Neural cell (in vitro differentiated cells): ENCODE results near the gene BCOR.

Source experiments
- EP300 ChIP-seq: fragments of 450-650 bp; conservative IDR thresholded peaks from 2 replicates; pipeline ENCODE4 v1.6.1; 2014; ENCODE audit warnings: antibody characterized with exemption, mild to moderate bottlenecking, moderate library complexity; ENCODE audit not compliant: poor library complexity, severe bottlenecking
- EZH2 ChIP-seq: fragments of 200-600, 300-800 bp; shearing (Covaris generic), sonication (generic); IDR thresholded peaks from 2 replicates; pipeline ENCODE4 v1.6.1; 2014; ENCODE audit warnings: antibody characterized with exemption, low read length, borderline replicate concordance, mild to moderate bottlenecking; ENCODE audit not compliant: insufficient read depth, poor library complexity, severe bottlenecking
- MXI1 ChIP-seq: fragments of 450-650 bp; conservative IDR thresholded peaks from 2 replicates; pipeline ENCODE4 v1.6.1; 2014; ENCODE audit warnings: antibody characterized with exemption, mild to moderate bottlenecking; ENCODE audit not compliant: poor library complexity, severe bottlenecking
- POLR2AphosphoS5 ChIP-seq: IDR thresholded peaks from 2 replicates; pipeline ENCODE4 v1.6.1; 2012
- RAD21 ChIP-seq: fragments of 450-650 bp; conservative IDR thresholded peaks from 2 replicates; pipeline ENCODE4 v1.6.1; 2014; ENCODE audit warnings: antibody characterized with exemption, mild to moderate bottlenecking, moderate library complexity
- SMC3 ChIP-seq: fragments of 450-650 bp; conservative IDR thresholded peaks from 2 replicates; pipeline ENCODE4 v1.6.1; 2014; ENCODE audit warnings: antibody characterized with exemption, mild to moderate bottlenecking, moderate library complexity; ENCODE audit not compliant: poor library complexity
- TAF1 ChIP-seq: IDR thresholded peaks from 2 replicates; pipeline ENCODE4 v1.6.1; 2012; ENCODE audit warnings: low read depth
- TF ChIP-seq, protein P1 (sequence below): fragments of 450-650 bp; IDR thresholded peaks from 2 replicates; pipeline ENCODE4 v1.5.1; 2014; ENCODE audit warnings: antibody characterized with exemption, mild to moderate bottlenecking, moderate library complexity; ENCODE audit not compliant: poor library complexity, severe bottlenecking
- TF ChIP-seq, protein P2 (sequence below): IDR thresholded peaks from 2 replicates; pipeline ENCODE4 v1.6.1; 2012; ENCODE audit warnings: borderline replicate concordance

DNA sequence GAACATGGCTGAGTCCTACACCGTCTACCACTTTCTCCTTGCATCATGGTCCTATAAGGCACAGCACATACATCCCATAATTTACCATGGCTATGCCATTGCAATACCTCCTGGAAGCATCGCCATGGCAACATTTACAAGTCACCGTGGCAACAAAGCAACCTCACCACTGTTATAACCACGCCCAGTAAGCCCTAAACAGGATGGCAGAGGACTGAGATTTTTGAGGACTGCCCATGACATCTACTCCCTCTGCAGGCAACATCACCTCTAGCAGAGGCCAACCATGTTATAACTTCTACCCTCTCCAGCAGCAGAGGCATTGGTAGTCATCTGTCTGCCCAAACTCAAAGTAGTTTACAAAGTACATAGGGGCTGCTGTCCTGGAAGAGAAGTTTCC lies 29.7 kb downstream of the BCOR start:
- TF ChIP-seq, protein P1, sequence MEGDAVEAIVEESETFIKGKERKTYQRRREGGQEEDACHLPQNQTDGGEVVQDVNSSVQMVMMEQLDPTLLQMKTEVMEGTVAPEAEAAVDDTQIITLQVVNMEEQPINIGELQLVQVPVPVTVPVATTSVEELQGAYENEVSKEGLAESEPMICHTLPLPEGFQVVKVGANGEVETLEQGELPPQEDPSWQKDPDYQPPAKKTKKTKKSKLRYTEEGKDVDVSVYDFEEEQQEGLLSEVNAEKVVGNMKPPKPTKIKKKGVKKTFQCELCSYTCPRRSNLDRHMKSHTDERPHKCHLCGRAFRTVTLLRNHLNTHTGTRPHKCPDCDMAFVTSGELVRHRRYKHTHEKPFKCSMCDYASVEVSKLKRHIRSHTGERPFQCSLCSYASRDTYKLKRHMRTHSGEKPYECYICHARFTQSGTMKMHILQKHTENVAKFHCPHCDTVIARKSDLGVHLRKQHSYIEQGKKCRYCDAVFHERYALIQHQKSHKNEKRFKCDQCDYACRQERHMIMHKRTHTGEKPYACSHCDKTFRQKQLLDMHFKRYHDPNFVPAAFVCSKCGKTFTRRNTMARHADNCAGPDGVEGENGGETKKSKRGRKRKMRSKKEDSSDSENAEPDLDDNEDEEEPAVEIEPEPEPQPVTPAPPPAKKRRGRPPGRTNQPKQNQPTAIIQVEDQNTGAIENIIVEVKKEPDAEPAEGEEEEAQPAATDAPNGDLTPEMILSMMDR, result no peak
- TF ChIP-seq, protein P2, sequence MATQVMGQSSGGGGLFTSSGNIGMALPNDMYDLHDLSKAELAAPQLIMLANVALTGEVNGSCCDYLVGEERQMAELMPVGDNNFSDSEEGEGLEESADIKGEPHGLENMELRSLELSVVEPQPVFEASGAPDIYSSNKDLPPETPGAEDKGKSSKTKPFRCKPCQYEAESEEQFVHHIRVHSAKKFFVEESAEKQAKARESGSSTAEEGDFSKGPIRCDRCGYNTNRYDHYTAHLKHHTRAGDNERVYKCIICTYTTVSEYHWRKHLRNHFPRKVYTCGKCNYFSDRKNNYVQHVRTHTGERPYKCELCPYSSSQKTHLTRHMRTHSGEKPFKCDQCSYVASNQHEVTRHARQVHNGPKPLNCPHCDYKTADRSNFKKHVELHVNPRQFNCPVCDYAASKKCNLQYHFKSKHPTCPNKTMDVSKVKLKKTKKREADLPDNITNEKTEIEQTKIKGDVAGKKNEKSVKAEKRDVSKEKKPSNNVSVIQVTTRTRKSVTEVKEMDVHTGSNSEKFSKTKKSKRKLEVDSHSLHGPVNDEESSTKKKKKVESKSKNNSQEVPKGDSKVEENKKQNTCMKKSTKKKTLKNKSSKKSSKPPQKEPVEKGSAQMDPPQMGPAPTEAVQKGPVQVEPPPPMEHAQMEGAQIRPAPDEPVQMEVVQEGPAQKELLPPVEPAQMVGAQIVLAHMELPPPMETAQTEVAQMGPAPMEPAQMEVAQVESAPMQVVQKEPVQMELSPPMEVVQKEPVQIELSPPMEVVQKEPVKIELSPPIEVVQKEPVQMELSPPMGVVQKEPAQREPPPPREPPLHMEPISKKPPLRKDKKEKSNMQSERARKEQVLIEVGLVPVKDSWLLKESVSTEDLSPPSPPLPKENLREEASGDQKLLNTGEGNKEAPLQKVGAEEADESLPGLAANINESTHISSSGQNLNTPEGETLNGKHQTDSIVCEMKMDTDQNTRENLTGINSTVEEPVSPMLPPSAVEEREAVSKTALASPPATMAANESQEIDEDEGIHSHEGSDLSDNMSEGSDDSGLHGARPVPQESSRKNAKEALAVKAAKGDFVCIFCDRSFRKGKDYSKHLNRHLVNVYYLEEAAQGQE, result no peak
- TF ChIP-seq EZH2 (no peak), RAD21 (no peak), EP300 (no peak), TAF1 (no peak), POLR2AphosphoS5 (no peak), SMC3 (no peak), MXI1 (no peak)
